ENCODE measurements around the gene SIPA1L2. TPM values are rescaled to one million over a fixed set of nuclear protein-coding genes. Genes with fewer than 3 reads are reported as not detected.

Gene SIPA1L2
- total RNA-seq, 2 donors from 2014 or later = 57.1 to 100 TPM

GRCh38 chr1:232643251-232643650 lies 13.3 kb upstream of the SIPA1L2 start:
- Histone ChIP-seq H3K27me3 (no peaks in the 10 kb centered on the region), H3K36me3 (no peaks in the 10 kb centered on the region), H3K4me1 (no peaks in the 10 kb centered on the region), H3K27ac (no peak overlapping the region), H3K4me3 (no peak overlapping the region), H3K9me3 (no peaks in the 10 kb centered on the region)
- no peak for TF ChIP-seq CTCF (IDR thresholded peaks at IDR 0.05)
- DNase-seq (ENCODE audit: low spot score) = no peak

- no peak for TF ChIP-seq CTCF (IDR thresholded peaks at IDR 0.05)
These were observed 11.6 kb upstream of the SIPA1L2 start for GRCh38 chr1:232641507-232641906.

GRCh38 chr1:232636799-232637198 lies 6.9 kb upstream of the SIPA1L2 start:
- H3K27me3 ChIP-seq = no peaks in the 10 kb centered on the region

More at GRCh38 chr1:232641507-232641906, 11.6 kb upstream of the SIPA1L2 start:
- no peaks in the 10 kb centered on the region for H3K4me1 ChIP-seq
- no peak overlapping the region for H3K27ac ChIP-seq
- no peaks in the 10 kb centered on the region for H3K9me3 ChIP-seq
- no peaks in the 10 kb centered on the region for H3K27me3 ChIP-seq
- DNase-seq (ENCODE audit: low spot score) = no peak
- H3K36me3 ChIP-seq = no peaks in the 10 kb centered on the region
- no peak overlapping the region for H3K4me3 ChIP-seq

GRCh38 chr1:232635778-232636356 lies 5.9 kb upstream of the SIPA1L2 start:
- no peak overlapping the region for H3K27ac ChIP-seq
- no peak for DNase-seq (ENCODE audit: low spot score)
- TF ChIP-seq CTCF (IDR thresholded peaks at IDR 0.05) = peak; percentile 50 to 83

More at GRCh38 chr1:232636799-232637198, 6.9 kb upstream of the SIPA1L2 start:
- Histone ChIP-seq H3K4me3 (no peak overlapping the region), H3K9me3 (no peaks in the 10 kb centered on the region), H3K36me3 (no peaks in the 10 kb centered on the region), H3K27ac (no peak overlapping the region), H3K4me1 (no peaks in the 10 kb centered on the region)
- no peak for DNase-seq (ENCODE audit: low spot score)
- no peak for TF ChIP-seq CTCF (IDR thresholded peaks at IDR 0.05)

GRCh38 chr1:232635279-232635678 lies 5.3 kb upstream of the SIPA1L2 start:
- Histone ChIP-seq H3K9me3 (no peaks in the 10 kb centered on the region), H3K36me3 (no peaks in the 10 kb centered on the region), H3K27ac (no peak overlapping the region), H3K27me3 (no peaks in the 10 kb centered on the region), H3K4me1 (peaks cover 0 to 6% of the 10 kb centered on the region in 2 donors), H3K4me3 (no peak overlapping the region)
- DNase-seq (ENCODE audit: low spot score) = no peak
- TF ChIP-seq CTCF (IDR thresholded peaks at IDR 0.05) = no peak

More at GRCh38 chr1:232635778-232636356, 5.9 kb upstream of the SIPA1L2 start:
- no peaks in the 10 kb centered on the region for H3K27me3 ChIP-seq
- H3K36me3 ChIP-seq = no peaks in the 10 kb centered on the region
- H3K4me1 ChIP-seq = peaks cover 0 to 4% of the 10 kb centered on the region in 2 donors
- no peaks in the 10 kb centered on the region for H3K9me3 ChIP-seq
- H3K4me3 ChIP-seq = no peak overlapping the region

- TF ChIP-seq CTCF (IDR thresholded peaks at IDR 0.05) = no peak
- H3K4me3 ChIP-seq = no peak overlapping the region
- H3K9me3 ChIP-seq = no peaks in the 10 kb centered on the region
- no peaks in the 10 kb centered on the region for H3K36me3 ChIP-seq
- H3K27ac ChIP-seq = no peak overlapping the region
- no peak for DNase-seq (ENCODE audit: low spot score)
- H3K4me1 ChIP-seq = peaks cover 0 to 6% of the 10 kb centered on the region in 2 donors
- H3K27me3 ChIP-seq = no peaks in the 10 kb centered on the region
These were observed 4.2 kb upstream of the SIPA1L2 start for GRCh38 chr1:232634096-232634495.
